GM18867 (cell line): ENCODE data around the gene ALDOB.

Source experiments
- ATAC-seq: cut with Tn5 transposase; IDR thresholded peaks from one replicate; pipeline ENCODE4 v1.9.1; 2021; ENCODE audit warnings: mild to moderate bottlenecking, moderate library complexity; ENCODE audit not compliant: unreplicated experiment

Gene ALDOB

DNA sequence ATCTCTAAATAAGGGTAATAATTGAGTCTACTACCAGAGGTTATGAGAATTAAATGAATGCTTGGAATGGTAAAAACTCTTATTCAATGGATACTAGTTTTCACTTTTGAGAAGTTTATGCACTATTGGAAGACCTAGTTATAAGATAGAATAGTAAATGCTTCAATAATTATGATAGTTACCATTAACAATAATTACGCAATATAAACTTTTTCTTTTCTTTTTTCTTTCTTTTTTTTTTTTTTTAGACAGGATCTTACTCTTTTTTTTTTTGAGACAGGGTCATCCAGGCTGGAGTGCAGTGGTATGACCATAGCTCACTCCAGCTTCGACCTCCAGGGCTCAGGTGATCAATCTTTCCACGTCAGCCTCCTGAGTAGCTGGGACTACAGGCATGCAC is 6.7 kb downstream of the ALDOB start:
- no peak for ATAC-seq

DNA sequence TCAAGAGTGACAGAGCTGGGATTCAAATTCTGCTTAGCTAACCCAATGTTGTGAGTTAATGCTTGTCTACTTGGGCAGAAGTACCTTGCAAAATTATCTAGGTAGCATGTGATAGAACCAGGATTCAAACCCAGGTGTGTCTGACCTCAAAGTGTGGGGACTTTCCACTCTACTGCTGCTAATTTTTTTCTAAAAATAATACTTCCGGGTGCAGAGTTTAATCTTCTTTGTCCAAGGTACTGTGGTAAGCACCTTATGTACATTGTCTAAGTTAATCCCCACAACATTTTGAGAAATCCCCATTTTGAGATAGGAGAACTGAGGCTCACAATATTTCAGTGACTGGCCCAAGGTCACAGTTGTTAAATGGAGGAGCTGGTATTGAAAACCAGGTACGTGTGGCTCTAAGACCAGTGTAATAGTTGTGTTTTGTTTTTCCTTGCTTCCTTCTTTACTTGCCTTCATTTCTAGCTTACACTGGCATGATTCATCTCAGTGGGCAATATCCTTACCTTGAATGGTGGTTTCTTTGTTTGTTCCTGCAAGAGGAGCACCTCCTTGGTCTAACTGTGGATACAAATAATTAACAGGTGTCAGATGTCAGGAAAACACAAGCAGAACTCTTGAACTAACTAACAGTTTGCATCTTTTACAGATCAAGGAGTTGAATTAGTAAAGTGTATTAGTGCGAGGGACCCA is 7.5 kb downstream of the ALDOB start:
- ATAC-seq = peak; percentile 77

- ATAC-seq = no peak
Observed at GRCh38 chr9:101427358-101427757, 8.2 kb downstream of the ALDOB start.

DNA sequence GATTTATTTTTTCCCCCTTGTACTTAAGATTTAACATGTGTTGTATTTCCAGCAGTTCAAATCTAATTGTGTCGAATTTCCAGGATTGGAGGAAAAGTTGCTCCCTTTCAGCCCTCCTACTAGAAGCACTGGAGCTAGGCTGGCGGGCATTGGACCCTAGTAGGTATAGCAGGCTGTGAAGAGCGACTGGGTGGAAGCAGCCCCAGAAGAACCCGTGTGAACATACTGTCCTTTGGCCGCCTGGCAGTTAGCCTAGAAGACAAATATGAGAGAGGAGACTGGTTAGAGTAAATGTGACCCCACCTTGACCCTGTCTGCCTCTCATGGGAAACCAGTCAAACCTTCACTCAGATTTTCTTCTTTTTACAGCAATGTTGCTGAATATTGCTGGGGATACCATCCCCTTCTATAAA is 13.9 kb downstream of the ALDOB start:
- no peak for ATAC-seq

GRCh38 chr9:101419863-101420262 is 15.7 kb downstream of the ALDOB start:
- ATAC-seq = no peak

DNA sequence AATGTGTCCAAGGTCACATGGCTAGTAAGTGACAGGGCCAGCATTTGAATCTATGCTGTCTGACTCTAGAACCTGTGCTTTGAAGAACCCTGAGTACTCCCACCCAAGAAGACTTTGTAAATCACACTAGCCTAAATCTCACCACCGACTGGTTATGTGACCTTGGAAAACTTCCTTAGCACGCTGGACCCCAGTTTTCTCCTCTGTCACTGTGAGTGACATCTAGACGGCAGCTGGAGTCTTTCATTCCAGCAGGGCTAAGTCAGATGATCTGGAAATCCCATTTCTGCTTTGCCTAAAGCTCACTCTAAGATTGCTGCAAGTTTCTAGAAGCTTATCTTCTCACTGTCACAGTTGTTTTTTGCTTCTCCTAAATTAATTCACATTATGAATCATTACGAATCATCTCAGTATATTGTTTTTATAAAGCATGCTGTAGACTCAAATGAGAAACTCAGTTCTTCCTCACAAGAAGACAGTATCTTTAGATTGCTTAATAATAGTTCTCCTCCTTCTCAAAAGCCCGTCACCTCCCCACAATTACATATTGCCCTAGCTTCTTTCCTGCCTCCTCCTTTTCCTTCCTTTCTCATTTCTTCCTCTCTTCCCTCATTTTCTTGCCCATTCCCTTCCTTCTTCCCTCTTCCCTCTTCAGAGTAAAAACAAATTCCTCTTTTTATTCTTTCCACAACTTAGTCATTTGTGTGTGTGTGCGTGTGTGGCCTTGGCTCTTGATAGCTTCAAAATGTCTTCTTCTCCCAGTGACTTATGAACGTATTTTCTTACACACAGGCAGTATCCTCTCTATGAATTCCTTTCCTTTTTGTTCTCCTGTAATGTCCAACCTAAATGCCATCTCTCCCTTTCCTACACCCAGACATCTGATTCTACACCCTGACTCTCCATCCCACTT is 16.8 kb downstream of the ALDOB start:
- ATAC-seq = no peak

- ATAC-seq = no peak
Observed at GRCh38 chr9:101417977-101418376, 17.6 kb downstream of the ALDOB start.

- ATAC-seq = no peak
Observed at GRCh38 chr9:101417389-101417788, 18.2 kb downstream of the ALDOB start.

GRCh38 chr9:101415578-101415977 is 20.0 kb downstream of the ALDOB start:
- ATAC-seq = no peak

DNA sequence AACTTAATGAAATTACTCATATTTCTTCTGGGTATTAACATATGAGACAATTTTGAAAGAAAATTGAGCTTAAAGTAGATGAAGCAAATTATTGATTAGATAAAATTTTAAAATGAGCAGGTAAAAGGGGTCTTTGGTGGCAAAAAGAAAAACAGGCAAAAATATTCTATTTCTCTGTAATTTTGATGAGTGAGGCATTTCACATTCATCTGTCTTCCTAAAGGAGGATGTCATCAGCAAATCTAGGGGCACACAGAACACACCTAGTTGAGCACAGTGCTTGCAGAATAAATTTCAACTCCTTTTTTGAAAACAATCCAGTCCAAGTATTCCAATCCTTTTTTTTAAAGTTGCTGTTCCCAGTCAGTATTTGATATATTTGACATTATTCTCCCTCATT is 20.7 kb downstream of the ALDOB start:
- ATAC-seq = no peak

DNA sequence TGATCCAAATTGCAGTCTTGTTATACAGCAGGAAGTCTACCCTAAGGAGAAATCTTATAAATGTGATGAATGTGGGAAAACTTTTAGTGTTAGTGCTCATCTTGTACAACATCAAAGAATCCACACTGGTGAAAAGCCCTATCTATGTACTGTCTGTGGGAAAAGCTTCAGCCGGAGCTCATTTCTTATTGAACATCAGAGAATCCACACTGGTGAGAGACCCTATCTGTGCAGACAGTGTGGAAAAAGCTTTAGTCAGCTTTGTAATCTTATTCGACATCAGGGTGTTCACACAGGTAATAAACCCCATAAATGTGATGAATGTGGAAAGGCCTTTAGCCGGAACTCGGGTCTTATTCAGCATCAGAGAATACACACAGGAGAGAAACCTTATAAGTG is 26.5 kb downstream of the ALDOB start:
- no peak for ATAC-seq

DNA sequence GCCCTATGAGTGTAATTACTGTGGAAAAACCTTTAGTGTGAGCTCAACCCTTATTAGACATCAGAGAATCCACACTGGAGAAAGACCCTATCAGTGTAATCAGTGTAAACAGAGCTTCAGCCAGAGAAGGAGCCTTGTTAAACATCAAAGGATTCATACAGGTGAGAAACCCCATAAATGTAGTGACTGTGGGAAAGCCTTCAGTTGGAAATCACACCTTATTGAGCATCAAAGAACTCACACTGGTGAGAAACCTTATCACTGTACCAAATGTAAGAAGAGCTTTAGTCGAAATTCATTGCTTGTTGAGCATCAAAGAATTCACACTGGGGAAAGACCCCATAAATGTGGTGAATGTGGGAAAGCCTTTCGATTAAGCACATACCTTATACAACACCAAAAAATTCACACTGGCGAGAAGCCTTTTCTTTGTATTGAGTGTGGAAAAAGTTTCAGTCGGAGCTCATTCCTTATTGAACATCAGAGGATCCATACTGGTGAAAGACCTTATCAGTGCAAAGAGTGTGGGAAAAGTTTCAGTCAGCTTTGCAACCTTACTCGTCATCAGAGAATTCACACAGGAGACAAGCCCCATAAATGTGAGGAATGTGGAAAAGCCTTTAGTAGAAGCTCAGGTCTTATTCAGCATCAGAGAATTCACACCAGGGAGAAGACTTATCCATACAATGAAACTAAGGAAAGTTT is 27.0 kb downstream of the ALDOB start:
- no peak for ATAC-seq

DNA sequence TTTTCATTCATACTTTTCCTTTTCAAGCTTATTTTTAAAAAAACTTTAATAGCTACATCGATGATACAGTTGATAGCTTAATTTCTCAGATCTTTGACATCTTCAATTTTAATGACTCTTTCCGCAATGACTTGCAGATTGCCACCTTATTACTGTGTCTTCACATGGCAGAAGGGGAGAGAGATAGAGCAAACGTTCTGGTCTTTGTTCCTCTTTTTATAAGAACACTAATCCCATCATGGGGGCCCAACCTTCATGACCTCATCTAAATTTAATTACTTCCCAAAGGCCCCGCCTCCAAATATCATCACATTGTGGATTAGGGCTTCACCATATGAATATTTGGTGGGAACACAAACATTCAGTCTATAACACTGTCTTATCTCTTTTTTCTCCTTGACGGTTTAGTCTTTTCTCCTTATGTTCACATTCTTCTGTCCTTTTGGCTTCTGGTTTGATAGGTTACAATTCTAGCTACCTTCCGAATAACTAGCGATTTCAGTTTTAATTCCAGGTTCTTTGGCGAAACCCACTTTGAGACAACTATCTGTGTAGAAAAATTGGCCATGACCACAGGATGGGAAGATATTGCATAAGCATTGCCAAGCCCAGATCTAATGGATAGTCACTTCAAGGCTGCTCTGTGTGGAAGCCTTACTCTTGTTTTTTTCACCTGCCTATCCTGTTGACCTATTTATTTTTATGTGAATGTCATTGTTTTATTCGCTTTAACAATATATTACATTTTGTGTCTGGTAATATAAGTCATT is 31.9 kb downstream of the ALDOB start:
- no peak for ATAC-seq

- ATAC-seq = no peak
Observed at GRCh38 chr9:101400120-101400519, 35.5 kb downstream of the ALDOB start.

- ATAC-seq = no peak
Observed at GRCh38 chr9:101399643-101399970, 36.0 kb downstream of the ALDOB start.

DNA sequence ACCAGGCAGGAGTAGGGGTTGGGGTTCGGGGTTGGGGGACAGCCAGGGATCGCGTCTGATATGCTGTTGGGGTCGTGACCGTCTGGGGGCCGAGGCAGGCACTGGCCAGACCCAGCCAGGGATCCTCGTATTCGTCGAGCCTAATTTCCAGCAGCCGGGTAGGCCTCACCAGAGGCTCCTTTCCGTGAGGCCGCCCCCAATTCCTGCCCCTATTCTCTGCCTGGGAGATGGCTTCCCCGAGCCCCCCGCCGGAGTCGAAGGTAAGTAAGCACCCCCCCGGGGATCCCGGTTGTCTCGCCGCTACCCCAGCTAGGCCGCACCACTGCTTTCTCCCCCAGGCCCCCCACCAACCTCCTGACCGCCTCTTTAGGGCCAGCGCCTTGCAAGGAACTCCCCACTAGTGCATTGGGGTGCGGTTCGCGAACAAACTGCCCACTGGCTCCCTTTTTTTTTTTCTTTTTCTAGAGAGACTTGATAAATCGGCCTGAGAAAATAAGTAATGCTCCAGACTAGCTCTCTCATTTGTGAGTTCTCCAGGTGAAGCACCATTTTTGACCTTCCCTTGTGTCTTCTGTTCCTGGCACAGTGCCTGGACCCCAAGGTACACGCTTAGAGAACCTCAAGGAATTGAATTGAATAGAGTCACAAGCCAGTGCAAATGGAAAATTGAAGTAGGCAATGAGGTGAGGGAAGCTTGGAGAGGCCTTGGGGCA is 36.5 kb downstream of the ALDOB start:
- no peak for ATAC-seq

GRCh38 chr9:101398068-101398929 is 37.3 kb downstream of the ALDOB start, which contains the start of the genes MRPL50 and ZNF189:
Gene MRPL50 (minus strand): TSS chr9:101398618. CDS start chr9:101398592, 26 bp downstream.
Gene ZNF189 (plus strand): TSS chr9:101398851. CDS start chr9:101399157, 306 bp downstream.
- peak; percentile 98 for ATAC-seq

GRCh38 chr9:101397746-101398067 is 37.9 kb downstream of the ALDOB start:
- no peak for ATAC-seq

GRCh38 chr9:101394687-101395086 is 40.9 kb downstream of the ALDOB start:
- no peak for ATAC-seq
